H9 (cell line): ENCODE results near the gene FLCN. TPM values are rescaled to one million over a fixed set of nuclear protein-coding genes. Genes with fewer than 3 reads are reported as not detected.

ENCODE experiments used
- DNase-seq: peaks from one replicate; pipeline ENCODE4 v3.0.0-alpha.2; 2017
- H2AFZ ChIP-seq: one replicate; pipeline ENCODE4 v1.6.1; 2013; ENCODE audit warnings: mild to moderate bottlenecking, low read length, control low read depth, moderate library complexity
- H2AK5ac ChIP-seq: 2 replicates; pipeline ENCODE4 v1.6.1; 2013; ENCODE audit warnings: low read length, control low read depth, mixed read lengths; ENCODE audit not compliant: insufficient read length
- H2BK120ac ChIP-seq: one replicate; pipeline ENCODE4 v1.6.1; 2013; ENCODE audit warnings: low read depth, mild to moderate bottlenecking, low read length, control low read depth, inconsistent platforms; ENCODE audit not compliant: poor library complexity, severe bottlenecking
- H2BK12ac ChIP-seq: 2 replicates; pipeline ENCODE4 v1.6.1; 2013; ENCODE audit warnings: low read length, control low read depth, mixed read lengths, low read depth; ENCODE audit not compliant: insufficient read length
- H2BK15ac ChIP-seq: 2 replicates; pipeline ENCODE4 v1.6.1; 2013; ENCODE audit warnings: low read depth, low read length, control low read depth
- H2BK20ac ChIP-seq: one replicate; pipeline ENCODE4 v1.6.1; 2013; ENCODE audit warnings: low read depth, mild to moderate bottlenecking, low read length, control low read depth, inconsistent platforms; ENCODE audit not compliant: poor library complexity, severe bottlenecking
- H2BK5ac ChIP-seq: 2 replicates; pipeline ENCODE4 v1.6.1; 2013; ENCODE audit warnings: low read length, control low read depth, mixed read lengths; ENCODE audit not compliant: insufficient read length
- H3K14ac ChIP-seq: 2 replicates; pipeline ENCODE4 v1.6.1; 2013; ENCODE audit warnings: low read length, control low read depth; ENCODE audit not compliant: insufficient read depth
- H3K18ac ChIP-seq: 2 replicates; pipeline ENCODE4 v1.6.1; 2013; ENCODE audit warnings: low read depth, mild to moderate bottlenecking, mixed read lengths, low read length, control low read depth; ENCODE audit not compliant: insufficient read length
- H3K23ac ChIP-seq: 2 replicates; pipeline ENCODE4 v1.6.1; 2013; ENCODE audit warnings: low read length, control low read depth, mixed read lengths, low read depth; ENCODE audit not compliant: insufficient read length
- H3K23me2 ChIP-seq: 2 replicates; pipeline ENCODE4 v1.6.1; 2013; ENCODE audit warnings: low read depth, mild to moderate bottlenecking, mixed read lengths, low read length, control low read depth; ENCODE audit not compliant: insufficient read length, poor library complexity, severe bottlenecking
- H3K27ac ChIP-seq: 2 replicates; pipeline ENCODE4 v1.5.1; 2013; ENCODE audit warnings: low read length, control low read depth, mixed read lengths, low read depth; ENCODE audit not compliant: insufficient read length
- H3K27me3 ChIP-seq: 2 replicates; pipeline ENCODE4 v1.6.1; 2013; ENCODE audit warnings: low read length, control low read depth, inconsistent platforms; ENCODE audit not compliant: insufficient read depth
- H3K4ac ChIP-seq: 2 replicates; pipeline ENCODE4 v1.6.1; 2013; ENCODE audit warnings: low read depth, mild to moderate bottlenecking, control low read depth, inconsistent platforms, low read length, moderate library complexity
- H3K4me1 ChIP-seq: 2 replicates; pipeline ENCODE4 v1.6.1; 2013; ENCODE audit warnings: low read length, control low read depth, inconsistent platforms; ENCODE audit not compliant: insufficient read depth
- H3K4me2 ChIP-seq: 2 replicates; pipeline ENCODE4 v1.6.1; 2013; ENCODE audit warnings: low read length, control low read depth, mixed read lengths; ENCODE audit not compliant: insufficient read length, insufficient read depth
- H3K56ac ChIP-seq: 2 replicates; pipeline ENCODE4 v1.6.1; 2013; ENCODE audit warnings: low read depth, mild to moderate bottlenecking, mixed read lengths, low read length, control low read depth; ENCODE audit not compliant: insufficient read length
- H3K79me1 ChIP-seq: 2 replicates; pipeline ENCODE4 v1.6.1; 2013; ENCODE audit warnings: low read depth, mild to moderate bottlenecking, moderate library complexity, low read length, control low read depth, inconsistent platforms; ENCODE audit not compliant: insufficient read depth, poor library complexity, severe bottlenecking
- H3K79me2 ChIP-seq: 2 replicates; pipeline ENCODE4 v1.6.1; 2013; ENCODE audit warnings: low read length, control low read depth, inconsistent platforms; ENCODE audit not compliant: insufficient read depth
- H3K9ac ChIP-seq: 2 replicates; pipeline ENCODE4 v1.6.1; 2013; ENCODE audit warnings: low read length, control low read depth, mixed read lengths; ENCODE audit not compliant: insufficient read length; ENCODE audit errors: extremely low read depth
- H3K9me3 ChIP-seq: one replicate; pipeline ENCODE4 v1.6.1; 2013; ENCODE audit warnings: low read depth, low read length, inconsistent platforms; ENCODE audit not compliant: control insufficient read depth
- H3T11ph ChIP-seq: one replicate; pipeline ENCODE4 v1.6.1; 2013; ENCODE audit warnings: mild to moderate bottlenecking, low read length, control low read depth, inconsistent platforms
- H4K20me1 ChIP-seq: one replicate; pipeline ENCODE4 v1.6.1; 2013; ENCODE audit not compliant: control insufficient read depth, insufficient read length, insufficient read depth
- H4K5ac ChIP-seq: 2 replicates; pipeline ENCODE4 v1.6.1; 2013; ENCODE audit warnings: low read depth, mild to moderate bottlenecking, mixed read lengths, low read length, control low read depth; ENCODE audit not compliant: insufficient read length
- H4K8ac ChIP-seq: replicated peaks from 2 replicates; pipeline ENCODE4 v1.6.1; 2013; ENCODE audit warnings: low read length, control low read depth, mixed read lengths, low read depth; ENCODE audit not compliant: insufficient read length
- H4K91ac ChIP-seq: 2 replicates; pipeline ENCODE4 v1.6.1; 2013; ENCODE audit warnings: low read depth, mild to moderate bottlenecking, moderate library complexity, mixed read lengths, low read length, control low read depth; ENCODE audit not compliant: insufficient read length
- H3K27ac Mint-ChIP-seq, 3 experiments: 2 replicates in 2 of 3; 3 replicates in 1 of 3; pipeline ENCODE4 v1.8.0; 2020 to 2021; ENCODE audit warnings: mixed read lengths in 3 of 3, mild to moderate bottlenecking in 1 of 3, moderate library complexity in 1 of 3
- H3K27me3 Mint-ChIP-seq: 2 replicates; pipeline ENCODE4 v1.8.0; 2021; ENCODE audit warnings: low read depth, mild to moderate bottlenecking, moderate library complexity, mixed read lengths
- H3K36me3 Mint-ChIP-seq, 3 experiments: 2 replicates in 2 of 3; 3 replicates in 1 of 3; pipeline ENCODE4 v1.8.0; 2020 to 2021; ENCODE audit warnings: low read depth in 3 of 3, mixed read lengths in 3 of 3; ENCODE audit not compliant: insufficient read depth in 1 of 3
- H3K4me1 Mint-ChIP-seq, 2 experiments: 2 replicates each; pipeline ENCODE4 v1.8.0; 2020; ENCODE audit warnings: mixed read lengths in 2 of 2
- H3K4me3 Mint-ChIP-seq, 2 experiments: 2 replicates in 1 of 2; 3 replicates in 1 of 2; pipeline ENCODE4 v1.8.0; 2020 to 2021; ENCODE audit warnings: mild to moderate bottlenecking in 2 of 2, mixed read lengths in 2 of 2, moderate library complexity in 1 of 2
- H3K9me3 Mint-ChIP-seq, 2 experiments: 2 replicates in 1 of 2; 3 replicates in 1 of 2; pipeline ENCODE4 v1.8.0; 2020; ENCODE audit warnings: mild to moderate bottlenecking in 2 of 2, mixed read lengths in 2 of 2, moderate library complexity in 1 of 2
- WGBS: extraction: QIAGEN DNeasy Blood & Tissue Kit; methylation state at CpG from one replicate; pipeline ENCODE4 v1.1.7; 2013; ENCODE audit warnings: missing lambda C conversion rate, low lambda C conversion rate, mixed read lengths; ENCODE audit not compliant: insufficient read length; ENCODE audit errors: extremely low coverage; 5-methylcytosine and 5-hydroxymethylcytosine counted together
- total RNA-seq: library from RNA; stranded (reverse); gene quantifications from 2 replicates; pipeline ENCODE4 v1.2.1, GENCODE V29; 2021
- TF ChIP-seq, protein P1 (sequence below): fragments of 200-600 bp; sonication (generic); conservative IDR thresholded peaks from 3 replicates; pipeline ENCODE4 v1.8.0; 2021; ENCODE audit warnings: antibody characterized with exemption, mild to moderate bottlenecking

Gene FLCN
- total RNA-seq, 1 experiment from 2014 or later, result 33.3 TPM

DNA sequence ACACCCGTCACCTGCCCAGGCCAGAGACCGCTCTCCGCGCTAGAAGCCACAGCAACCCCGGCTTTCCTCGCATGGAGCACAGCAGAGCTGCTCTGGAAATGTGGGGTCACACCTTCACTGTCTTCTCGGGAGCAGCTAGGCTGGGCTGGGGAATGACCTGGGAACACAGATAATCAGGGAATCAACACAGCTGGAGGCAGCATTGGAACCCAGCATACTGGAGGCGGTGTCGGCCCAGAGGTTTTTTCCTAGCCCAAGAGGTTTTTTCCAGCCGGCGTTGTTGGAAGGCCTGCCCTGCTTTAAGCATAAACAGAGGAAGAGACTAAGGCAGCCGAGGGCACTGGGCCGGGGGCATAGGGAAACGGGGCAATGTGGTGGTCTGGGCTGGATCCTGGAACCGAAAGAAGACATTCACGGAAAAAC lies 30.0 kb downstream of the FLCN start:
- Histone ChIP-seq H3K9ac (no peak overlapping the region), H3K18ac (no peak overlapping the region), H3K4ac (no peak overlapping the region), H2BK20ac (no peak overlapping the region), H2BK15ac (no peak overlapping the region), H2AK5ac (no peak overlapping the region), H3K23ac (no peak overlapping the region), H4K20me1 (no peaks in the 10 kb centered on the region), H3K79me1 (no peaks in the 10 kb centered on the region), H3K4me1 (no peaks in the 10 kb centered on the region), H3T11ph (no peak overlapping the region), H2BK12ac (no peak overlapping the region), H4K91ac (no peak overlapping the region), H3K14ac (no peak overlapping the region), H3K27ac (no peak overlapping the region), H2BK120ac (no peak overlapping the region), H3K79me2 (no peaks in the 10 kb centered on the region), H4K8ac (no peak overlapping the region), H2BK5ac (no peak overlapping the region), H4K5ac (no peak overlapping the region), H3K9me3 (no peaks in the 10 kb centered on the region), H3K23me2 (peaks cover 2% of the 10 kb centered on the region), H2AFZ (no peak overlapping the region), H3K56ac (no peak overlapping the region), H3K27me3 (no peaks in the 10 kb centered on the region), H3K4me2 (no peak overlapping the region)
- no peaks in the 10 kb centered on the region for H3K4me1 Mint-ChIP-seq
- TF ChIP-seq, protein P1, sequence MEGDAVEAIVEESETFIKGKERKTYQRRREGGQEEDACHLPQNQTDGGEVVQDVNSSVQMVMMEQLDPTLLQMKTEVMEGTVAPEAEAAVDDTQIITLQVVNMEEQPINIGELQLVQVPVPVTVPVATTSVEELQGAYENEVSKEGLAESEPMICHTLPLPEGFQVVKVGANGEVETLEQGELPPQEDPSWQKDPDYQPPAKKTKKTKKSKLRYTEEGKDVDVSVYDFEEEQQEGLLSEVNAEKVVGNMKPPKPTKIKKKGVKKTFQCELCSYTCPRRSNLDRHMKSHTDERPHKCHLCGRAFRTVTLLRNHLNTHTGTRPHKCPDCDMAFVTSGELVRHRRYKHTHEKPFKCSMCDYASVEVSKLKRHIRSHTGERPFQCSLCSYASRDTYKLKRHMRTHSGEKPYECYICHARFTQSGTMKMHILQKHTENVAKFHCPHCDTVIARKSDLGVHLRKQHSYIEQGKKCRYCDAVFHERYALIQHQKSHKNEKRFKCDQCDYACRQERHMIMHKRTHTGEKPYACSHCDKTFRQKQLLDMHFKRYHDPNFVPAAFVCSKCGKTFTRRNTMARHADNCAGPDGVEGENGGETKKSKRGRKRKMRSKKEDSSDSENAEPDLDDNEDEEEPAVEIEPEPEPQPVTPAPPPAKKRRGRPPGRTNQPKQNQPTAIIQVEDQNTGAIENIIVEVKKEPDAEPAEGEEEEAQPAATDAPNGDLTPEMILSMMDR, result no peak
- peak overlapping the region in 1 of 3 experiments; percentile 51; a peak in 3 of 7 replicates for H3K27ac Mint-ChIP-seq
- no peak overlapping the region for H3K4me3 Mint-ChIP-seq
- no CpG with 5 or more reads among the region's 16 CpGs for WGBS
- H3K27me3 Mint-ChIP-seq, result peaks cover 1% of the 10 kb centered on the region; the same call in 1 of the 2 replicates
- peak; percentile 32 for DNase-seq
- H3K36me3 Mint-ChIP-seq, result peaks cover 0 to 3% (median 0%) of the 10 kb centered on the region in 3 experiments; a peak in 2 of 7 replicates
- no peaks in the 10 kb centered on the region for H3K9me3 Mint-ChIP-seq
